8988T (cell line): ENCODE measurements around the gene HIVEP2.

Source experiments
- DNase-seq: peaks from one replicate; pipeline ENCODE4 v3.0.0; 2011

HIVEP2 gene

DNA sequence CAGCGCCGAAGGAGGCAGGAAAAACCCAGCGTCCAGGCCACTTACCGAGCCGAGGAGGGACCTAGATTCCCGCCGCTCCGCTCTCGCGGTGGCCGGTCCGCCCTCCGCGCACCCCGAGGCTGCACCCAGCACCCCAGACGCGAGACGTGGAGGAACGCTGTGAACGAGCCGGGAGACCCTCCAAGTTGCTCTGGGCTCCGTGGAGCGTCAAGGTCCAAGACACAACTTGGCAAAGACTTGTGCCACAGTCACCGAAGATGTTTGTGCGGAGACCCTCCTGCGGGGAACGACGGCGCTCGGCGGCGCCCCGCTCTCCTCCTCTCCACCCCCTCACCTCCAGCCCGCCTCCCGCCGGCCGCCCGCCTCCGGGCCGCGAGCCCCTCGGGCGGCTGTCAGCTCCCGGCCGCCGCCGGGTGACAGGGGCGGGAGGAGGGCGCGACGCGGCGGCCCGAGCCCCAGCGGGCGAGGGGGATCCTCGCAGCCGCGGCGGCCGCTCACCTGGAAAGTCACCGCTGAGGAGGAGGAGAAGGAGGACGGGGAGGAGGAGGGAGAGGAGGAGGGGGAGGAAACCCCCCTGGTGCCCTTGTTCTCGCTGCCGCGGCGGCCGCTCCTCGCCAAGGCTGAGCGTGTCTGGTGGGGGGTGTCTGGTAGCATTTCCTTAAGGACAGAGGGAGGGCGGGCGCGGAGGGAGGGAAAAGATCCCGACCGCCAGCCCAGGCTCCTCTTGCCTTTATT, 637 bp upstream of the HIVEP2 start:
- peak; percentile 66 for DNase-seq

DNA sequence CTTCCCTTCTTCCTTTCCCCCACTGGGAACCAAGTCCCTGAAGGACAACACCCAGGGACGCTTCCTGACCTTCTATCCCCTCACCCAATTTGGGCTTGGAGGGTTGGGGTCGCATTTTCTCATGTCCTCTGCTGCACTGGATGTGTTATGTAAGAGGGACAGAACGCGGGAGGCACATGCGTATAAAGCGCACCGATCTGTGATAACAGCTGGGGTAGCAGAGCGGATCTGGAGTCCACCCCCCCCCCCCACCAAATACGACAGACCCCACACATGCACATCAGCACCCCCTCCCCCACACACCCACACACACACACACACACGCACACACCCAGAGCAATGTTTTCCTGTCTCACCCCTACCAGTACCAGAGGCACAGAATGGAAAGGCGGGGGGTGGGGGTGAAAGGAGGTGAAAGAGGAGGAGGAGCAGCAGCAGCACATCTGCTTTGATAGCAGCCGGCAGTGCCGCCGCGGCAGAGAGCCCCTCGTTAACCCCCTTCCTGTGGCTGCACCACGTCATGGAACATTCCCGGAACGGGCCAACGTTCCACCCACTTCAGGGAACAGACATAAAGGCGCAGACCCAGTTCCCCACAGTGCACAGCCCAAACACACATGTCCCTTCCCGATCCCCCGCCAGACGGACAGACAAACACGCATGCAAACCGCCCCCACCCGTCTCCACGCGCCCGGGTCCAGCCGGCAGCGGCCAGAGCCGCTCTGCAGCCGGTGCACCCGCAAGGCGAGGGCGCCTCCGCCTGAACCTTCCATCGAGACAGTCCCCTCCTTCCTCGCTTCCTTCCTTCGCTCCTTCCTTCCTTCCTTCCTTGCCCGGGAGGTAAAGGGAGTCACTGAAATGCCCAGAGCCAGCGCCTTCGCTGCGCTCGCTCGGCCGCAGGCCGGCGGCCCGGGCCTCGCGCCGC, 590 bp downstream of the HIVEP2 start:
- peak; percentile 73 for DNase-seq

DNA sequence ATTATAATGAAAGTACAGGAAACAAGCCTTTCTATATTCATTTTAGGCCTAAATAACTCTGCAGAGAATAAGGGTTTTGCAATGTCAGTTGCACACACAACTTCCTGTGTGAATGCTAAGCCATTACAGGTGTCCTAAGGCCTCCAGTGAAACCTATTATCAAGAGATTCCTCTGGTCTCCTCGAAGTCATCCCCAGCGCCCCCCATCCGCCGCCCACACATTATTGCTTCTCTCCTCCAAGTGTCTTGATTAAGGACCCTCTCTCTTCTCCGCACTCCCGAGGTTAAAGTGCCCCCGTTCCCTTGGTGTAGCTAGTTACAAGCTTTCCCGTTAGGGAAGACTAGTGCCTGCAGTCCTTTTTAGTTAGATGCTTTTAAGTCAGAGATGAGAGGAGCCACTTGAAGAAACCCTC, 1.3 kb downstream of the HIVEP2 start:
- no peak for DNase-seq

DNA sequence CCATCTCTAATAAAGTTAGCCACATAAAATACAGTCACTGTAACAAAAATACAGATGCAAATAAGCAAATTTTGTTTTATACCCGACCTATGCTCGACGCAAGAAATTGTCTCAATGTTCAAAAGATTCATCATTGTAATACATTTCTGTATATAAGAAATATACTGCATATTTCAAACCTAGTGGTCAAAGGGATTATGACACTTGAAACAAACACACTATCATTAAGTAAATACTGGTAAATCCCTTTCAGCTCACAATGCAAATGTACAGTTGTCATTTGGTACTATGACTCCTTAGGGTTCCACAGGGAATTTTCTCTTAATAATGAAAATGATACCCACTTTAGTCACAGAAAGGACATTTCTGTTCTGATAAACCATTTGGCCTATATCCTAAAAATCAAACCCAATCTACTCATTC, 2.2 kb downstream of the HIVEP2 start:
- DNase-seq: no peak

DNA sequence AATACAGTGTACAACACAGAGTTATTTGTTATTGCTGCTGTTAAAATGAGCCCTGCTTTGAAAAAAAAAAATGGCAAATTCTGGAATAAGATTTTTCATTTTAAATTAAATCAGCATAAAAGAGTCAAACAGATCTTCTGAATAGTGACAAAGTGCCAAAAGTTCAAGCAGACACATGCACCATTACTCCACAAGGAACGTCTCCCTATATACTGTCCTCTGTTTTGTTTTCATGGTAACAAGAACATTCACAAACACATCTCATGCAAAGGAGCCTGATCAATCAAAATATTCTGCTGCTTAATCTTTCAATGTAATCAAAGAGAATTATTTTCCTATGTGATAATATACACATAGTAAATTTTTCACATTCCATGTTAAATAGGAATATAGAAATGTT, 2.7 kb downstream of the HIVEP2 start:
- no peak for DNase-seq

DNA sequence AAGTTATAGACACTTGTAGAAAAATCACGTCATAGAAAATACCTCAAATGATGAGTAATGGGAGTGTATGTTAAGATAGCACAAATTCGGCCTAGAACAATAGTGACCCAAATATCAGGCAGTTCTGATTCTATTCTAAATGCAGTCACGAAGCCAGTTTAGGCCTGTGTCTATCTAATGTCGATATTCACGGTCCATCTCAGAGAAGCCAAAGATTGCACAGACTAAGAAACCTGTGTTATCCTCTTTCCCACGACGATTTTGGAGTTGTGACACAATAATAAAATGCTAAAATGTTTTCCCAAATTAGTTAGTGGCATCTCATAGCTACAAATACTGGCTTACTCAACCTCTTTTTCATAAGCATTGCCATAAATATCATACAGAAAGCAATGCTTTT, 4.0 kb downstream of the HIVEP2 start:
- no peak for DNase-seq

DNA sequence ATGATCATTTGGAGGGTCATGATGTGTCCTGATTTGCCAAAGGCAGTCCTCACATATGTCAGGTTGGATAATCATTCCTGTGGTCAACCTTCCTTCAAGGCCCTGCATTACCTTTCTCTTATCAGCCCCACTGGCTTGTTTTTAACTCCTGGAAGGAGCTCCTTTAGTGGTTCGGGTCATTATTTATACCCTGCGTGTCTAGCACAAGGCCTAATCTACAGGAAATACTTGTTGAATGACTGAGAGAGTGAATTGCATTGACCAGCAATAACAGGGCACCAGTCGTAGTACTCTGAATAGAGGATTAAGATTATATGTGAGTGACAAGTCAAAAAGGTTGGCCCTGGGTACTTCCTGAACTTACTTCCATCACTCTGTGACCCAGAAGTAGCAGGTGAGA, 4.5 kb downstream of the HIVEP2 start:
- no peak for DNase-seq

DNA sequence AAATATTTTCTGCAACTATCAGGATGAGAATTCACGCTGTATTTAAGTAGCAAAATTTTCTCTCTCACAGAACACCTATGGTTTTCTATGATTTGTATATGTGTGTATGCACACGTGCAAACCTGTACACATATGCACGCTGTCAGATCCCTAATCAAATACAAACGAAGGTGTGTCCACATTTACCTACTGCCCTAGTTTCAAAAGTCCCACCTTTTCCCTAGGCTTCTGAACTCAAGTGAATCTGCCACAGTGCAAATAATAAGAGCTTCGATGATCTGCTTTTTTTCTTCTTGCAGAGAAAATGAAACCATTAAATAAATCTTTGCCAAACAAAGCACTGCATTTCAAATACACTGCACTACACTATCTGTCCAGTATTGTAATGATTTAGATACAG, 6.5 kb downstream of the HIVEP2 start:
- no peak for DNase-seq

DNA sequence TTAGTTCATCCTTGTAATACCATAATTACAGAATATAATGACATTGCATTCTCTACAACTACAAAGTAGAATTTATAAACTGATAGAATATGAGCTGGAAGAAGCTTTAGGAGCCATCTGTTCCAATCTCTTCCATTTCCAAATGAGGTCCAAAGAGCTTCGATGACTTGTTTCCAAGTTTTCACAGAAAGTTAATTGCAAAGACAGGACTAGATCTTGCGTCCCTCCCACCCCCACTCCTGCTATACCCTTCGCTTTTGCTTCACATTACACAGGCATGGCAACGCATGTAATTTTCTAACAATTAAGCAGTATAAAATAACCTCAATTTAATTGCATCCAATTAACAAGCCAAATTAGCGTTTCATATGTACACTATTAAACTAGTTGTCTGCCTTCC, 7.0 kb downstream of the HIVEP2 start:
- no peak for DNase-seq

DNA sequence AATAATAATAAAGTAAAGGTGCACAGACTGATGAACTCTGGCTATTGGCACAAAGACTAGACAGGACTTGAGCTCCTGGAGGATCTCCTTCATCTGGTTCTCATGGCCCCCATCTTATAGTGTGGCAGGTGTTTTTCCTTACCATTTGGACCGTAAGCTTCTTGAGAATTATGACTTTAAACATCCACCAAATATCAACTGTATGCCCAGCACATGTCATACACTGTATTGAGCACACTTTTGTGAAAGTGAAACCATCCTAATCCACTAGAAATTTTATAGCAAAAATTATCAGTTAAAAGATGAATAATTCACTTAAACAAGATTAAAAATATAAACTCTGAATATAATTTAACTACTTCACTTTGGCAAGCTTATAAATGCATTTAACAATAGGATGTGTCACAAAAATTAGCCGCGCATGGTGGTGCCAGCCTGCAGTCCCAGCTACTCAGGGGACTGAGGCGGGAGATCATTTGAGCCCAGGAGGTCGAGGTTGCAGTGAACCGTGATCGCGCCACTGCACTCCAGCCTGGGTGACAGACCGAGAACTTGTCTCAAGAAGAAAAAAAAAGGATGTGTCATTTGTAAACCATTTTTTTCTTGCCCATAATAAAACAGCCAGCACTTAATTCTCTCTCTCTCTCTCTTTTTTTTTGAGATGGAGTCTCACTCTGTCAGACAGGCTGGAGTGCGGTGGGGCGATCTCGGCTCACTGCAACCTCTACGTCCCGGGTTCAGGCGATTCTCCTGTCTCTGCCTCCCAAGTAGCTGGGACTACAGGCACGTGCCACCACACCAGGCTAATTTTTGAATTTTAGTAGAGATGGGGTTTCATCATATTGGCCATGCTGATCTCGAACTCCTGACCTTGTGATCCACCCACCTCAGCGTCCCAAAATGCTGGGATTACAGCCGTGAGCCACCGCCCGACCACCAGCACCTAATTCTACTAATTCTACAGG, 9.1 kb downstream of the HIVEP2 start:
- no peak for DNase-seq

DNA sequence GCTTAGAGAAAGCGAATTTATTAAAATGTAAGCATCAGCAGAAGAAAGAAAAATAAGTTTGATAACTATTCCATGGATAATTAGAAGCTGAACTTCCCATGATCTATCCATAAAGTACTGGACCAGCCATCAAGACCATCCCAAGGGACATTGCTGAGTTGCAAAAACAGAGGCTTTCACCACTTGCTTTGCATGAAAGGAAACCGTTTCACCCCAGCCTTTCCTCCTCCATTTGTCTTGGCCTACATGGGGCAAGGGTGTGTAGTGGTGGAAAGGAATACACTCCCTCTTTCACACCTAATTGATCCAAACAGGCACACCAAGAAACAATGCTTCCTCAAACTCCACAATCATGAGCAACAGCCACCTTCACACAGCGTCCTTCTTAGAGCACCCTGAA, 10.4 kb downstream of the HIVEP2 start:
- DNase-seq: no peak

DNA sequence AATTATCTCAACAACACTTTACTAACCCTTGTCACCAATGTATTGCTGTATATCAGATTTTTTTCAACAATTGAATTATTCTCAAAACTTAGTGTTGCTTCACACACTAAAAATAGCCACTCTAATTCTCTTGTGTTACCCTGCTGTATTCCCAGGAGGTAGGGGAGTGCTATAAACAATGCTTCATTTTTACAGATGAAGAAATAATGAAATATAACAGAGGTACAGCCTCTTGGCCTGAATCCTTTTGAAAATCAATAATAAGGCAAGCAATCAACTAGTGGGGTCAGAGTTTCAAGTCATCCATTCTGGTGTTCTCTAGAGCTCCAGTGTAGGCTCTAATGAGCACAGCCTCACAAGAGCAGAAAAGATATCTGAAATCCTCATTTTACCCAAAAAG, 10.9 kb downstream of the HIVEP2 start:
- DNase-seq: no peak

DNA sequence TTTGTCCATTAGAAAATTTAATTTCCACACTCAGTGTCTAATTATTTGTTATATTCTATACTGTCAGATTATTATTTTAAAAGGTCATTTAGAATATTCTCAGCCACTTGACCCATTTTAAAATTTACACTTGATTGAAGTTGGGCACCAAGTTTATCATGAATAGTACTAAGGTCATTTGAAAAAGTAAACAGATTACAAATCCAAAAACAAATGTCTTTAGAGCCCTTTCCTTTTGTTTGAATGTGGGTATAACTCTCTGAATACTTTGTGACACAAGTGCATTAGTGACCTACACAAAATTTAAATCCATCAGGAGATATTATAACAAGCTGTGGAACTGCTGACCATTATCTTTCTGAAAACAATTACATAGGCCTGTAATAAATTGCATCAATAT, 11.3 kb downstream of the HIVEP2 start:
- DNase-seq: no peak

DNA sequence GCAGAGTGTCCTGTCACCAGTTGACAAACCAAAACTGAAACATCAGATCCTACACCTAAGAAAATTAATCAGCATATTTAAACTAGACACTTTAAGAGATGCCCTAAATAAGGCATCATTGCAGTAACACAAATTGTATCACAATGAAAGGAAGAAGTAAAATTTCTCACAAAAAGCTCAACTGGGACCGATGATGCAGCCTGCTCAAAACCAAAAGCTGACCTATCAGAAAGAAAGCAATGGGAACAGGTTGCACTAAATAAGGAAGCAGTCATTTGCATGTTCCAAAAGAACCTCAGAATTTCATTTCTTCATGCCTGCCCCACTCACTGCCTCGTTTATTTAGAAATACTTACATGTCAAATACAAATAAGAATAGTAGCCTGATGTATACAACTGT, 12.1 kb downstream of the HIVEP2 start:
- DNase-seq: no peak

DNA sequence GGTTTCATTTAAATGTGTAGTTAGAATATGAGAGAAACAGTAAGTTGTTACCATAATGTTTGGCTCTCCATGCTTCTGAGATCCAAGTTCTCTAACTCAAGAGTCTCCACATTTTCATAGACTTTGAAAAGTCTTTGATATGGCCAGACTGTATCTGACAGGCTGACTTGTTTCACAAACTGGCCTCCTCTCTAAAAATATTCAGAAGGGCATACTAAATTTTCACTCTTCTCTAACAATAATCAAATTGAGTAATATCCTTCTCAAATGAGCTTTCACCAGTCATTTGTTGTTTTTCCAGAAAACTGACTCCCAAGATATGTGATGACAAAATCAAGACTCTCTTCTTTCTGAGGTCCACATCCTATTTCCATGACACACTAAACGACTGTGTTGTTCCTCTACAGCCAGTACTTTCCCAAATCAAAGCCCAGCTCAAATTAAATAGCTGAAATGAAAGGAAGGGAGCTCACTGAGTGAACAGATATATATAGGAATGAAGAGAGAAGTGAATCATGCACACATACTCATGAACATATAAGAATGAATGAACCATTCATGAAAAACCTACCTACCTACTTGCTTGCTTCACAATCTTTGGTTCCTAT, 15.1 kb downstream of the HIVEP2 start:
- no peak for DNase-seq

DNA sequence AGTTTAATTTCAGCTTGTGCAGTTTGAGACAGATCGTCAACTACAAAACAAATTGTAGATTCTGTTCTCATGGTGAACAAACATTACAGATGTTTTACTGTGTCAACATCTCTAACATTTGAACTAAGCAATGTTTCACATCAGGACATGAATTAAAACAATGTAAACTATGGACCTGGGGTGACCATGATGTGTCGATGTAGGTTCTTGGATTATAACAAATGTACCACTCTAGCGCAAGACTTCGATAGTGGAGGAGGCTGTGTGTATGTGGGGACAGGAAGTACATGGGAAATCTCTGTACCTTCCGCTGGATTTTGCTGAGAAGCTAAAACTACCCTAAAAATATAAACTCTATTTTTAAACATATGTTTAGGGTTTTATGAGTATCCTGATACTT, 17.1 kb downstream of the HIVEP2 start:
- no peak for DNase-seq

DNA sequence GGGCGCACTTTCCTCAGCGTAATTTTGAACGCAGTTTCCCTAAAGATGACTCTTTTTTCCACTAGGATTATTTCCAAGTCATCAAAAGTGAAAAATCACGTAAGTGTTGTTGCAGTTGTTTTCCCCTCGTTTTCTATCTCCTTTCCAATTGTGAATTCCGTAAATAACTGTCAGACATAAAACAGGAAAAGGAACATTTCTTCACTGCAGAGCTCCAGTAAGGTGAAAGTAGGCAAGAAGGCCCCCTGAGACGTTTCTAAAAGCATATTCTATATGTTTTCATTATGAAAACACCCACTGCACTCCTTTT, 17.8 kb downstream of the HIVEP2 start:
- DNase-seq: no peak

DNA sequence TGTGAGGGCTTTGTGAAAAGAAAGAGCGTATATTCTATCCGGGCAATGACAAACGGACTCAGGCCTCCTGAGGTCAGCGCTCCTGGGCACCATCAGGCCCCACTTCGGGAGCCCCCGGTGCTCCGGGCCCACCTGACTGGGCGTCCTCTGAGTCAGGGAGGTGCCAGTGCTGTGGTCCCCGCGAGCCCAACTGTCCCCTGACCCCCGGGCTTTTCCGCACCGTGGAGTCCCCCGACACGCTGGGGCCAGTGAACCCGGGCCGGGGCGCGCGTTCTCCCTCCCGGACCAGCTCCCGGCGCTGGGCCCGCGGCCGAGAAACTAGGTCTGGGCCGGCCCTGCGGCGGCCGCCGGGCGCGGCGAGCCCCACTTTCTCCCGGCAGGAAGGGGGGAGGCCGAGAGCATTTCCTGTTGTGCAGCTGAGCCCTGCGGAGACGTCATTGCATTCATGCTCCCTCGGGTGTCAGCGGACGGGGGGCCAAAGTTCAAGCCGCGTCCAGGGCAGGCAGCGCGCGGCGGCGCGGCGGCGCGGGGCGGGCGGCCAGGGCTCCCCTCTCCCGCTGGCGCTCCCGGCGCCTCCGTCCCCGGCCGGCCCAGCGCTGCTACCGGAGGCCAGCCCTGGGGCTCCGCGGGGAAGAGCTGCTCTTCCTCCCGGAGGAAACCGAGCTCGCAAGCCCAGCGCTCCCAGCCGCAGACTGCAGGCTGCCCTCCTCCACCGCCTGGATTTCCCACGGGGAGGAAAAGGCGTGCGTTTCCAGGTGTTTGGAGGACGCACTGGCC, 18.3 kb downstream of the HIVEP2 start:
- DNase-seq: peak; percentile 53

DNA sequence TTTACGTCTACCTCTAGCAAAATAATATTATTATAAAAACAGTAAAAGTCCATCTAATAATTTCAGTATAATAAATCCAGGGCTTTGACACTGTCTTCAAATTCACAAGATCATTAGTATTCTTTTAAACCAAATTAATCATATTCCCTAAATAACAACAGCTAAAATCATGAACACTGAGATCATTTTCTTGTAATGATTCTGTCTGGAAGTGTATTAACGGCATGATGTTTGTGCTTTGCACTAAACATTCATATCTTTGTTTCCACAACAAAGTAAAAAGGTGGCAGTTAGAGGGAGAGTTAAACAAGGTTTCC, 18.8 kb downstream of the HIVEP2 start:
- no peak for DNase-seq

DNA sequence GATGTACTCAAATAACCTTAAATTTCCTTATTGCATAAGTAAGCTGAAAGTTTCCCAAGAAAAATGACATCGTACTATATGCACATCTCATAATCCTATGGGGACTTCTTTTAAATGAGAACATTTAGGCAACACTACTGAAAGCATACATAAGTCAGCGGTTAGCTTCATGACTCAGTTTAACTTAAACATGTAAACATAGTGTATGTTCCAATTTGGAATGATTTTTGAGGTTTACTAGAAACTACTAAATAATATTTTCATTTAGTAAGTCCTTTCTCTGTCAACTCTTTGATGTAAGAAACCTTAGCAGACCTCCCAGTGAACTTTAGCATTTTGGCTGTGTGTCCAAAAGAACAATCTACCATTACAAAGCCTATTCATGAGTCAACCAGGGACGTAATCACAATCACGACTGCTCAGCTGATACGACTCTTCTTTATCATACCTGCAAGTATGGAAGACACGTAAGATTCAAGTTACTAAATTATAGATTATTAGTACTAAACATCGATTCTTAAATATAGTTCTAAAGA, 19.3 kb downstream of the HIVEP2 start:
- DNase-seq: no peak

DNA sequence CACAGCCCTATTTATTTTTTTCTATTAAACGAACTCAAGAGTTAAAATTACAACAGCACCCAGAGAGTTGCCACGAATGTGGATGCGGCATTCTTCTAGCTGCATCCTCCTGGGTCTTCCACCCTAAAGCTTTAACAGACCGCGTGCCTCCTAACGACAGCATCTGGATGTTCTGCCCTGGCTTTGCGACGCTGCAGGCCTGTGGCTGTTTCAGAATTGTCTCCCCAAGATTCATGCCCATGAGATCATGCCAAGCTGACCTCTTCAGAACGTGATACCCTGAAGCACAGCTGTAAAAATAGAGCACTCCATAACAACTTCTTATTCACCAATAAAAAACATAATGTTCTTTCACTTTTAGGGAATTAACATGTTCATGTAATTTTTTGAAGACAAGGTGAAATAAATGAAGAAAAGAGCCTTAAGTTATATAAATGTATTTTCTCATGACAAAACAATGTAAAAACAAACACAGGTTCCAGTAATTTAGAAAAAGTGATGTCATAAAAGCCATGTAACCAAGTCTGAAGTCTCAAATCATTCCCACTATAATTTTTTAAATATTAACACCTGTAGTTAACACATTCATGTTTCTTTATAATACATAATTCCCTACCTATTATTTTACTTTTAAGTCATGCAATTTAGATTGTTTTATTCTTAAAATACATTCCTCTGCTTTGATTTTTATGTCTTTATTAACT, 26.5 kb downstream of the HIVEP2 start:
- DNase-seq: no peak
